Activated T-helper 1 cell treated with anti-CD3 and anti-CD28 coated beads, Interleukin-2, amount 50 U/mL, for 16 hours (primary cell): ENCODE data around the gene CROCC.

Experiments used
- DNase-seq, 2 donors: peaks; one replicate each; pipeline ENCODE4 v3.0.0-alpha.2; 2020; ENCODE audit warnings: low read depth in 1 of 2, low spot score in 1 of 2

Gene CROCC

DNA sequence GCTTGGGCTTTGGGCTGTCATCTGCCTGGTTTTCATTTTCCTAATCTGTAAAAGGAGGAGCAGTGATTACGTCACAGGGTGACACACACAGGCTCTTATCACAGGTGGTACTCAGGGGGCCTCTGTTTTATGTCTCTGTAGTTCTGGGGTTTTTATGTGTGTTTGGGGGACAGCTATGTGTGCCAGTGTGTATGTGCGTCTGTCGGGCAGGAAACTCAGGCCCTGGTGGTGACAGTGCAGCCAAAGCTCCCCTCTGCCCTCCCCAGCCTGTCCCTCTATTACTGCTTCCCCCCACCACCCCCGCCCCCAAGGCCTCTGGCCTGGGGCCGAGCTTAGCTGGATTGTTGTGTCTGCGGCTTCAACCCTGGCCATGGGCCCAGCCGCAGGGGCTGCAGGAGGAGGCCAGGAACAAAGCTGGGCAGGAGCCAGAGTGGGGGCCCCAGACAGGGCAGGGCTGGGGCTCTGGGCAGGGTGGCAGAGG, 45.4 kb downstream of the CROCC start:
- no peak for DNase-seq

DNA sequence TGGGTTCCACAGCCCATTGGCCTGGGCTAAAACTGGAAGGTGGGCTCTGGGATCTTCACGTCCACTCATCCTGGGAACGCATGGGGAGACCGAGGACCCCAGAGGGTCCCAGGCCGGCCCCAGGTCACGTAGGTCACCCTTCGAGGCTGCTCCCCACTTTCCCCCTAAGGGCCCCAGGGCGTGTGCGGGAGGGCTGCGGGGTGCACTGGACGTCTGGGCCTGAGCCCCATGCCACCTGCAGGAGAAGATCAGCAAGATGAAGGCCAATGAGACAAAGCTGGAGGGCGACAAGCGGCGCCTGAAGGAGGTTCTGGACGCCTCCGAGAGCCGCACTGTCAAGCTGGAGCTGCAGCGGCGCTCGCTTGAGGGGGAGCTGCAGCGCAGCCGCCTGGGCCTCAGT, 46.2 kb downstream of the CROCC start:
- DNase-seq = no peak

DNA sequence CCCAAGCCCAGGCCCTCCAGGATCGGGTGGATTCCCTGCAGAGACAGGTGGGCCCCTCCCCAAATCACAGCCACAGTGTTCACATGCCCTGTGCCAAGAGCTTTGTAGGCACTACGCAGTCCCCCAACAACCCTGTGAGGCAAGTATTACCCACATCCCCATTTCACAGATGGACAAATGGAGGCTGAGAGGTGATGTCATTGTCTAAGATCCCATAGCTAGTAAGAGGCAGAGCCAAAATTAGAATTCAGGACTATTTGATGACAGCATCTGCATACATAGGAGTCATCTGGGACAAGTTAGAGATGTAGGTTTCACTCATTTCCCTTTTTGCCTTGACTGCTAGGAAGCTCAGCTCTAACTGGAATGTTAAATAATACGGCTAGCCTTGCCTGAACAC, 46.6 kb downstream of the CROCC start:
- no peak for DNase-seq

DNA sequence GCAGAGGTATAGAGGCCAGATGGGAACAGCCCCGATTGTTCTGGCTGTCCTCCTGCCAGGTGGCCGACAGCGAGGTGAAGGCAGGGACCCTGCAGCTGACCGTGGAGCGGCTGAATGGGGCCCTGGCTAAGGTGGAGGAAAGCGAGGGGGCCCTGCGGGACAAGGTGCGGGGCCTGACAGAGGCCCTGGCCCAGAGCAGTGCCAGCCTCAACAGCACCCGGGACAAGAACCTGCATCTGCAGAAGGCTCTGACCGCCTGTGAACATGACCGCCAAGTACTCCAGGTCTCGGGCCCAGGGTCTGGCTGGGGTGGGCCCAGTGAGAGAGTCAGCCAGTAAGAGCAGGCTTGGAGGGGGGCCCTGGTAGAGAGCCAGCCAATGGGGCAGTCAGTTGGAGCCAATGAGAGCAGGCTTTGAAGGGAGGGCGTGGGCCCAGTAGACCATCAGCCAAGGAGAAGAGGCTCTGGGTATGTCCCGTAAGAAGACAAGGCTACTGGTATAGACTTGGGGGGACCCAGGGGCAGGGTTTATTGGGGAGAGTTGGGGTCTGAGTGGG, 47.4 kb downstream of the CROCC start:
- DNase-seq = no peak

DNA sequence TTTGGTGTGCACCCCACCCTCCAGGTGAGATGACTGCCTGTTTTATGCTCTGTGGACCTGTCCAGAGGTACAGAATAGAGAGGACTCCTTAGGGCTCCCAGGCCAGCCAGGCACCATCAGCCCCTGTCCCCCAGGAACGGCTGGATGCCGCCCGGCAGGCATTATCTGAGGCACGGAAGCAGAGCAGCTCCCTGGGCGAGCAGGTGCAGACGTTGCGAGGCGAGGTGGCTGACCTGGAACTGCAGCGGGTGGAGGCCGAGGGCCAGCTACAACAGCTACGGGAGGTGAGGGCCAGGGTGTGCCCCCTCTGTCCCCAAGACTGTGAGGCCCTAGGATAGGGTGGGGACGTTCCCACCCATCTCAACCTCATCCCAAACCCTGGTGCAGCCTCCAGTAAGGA, 47.9 kb downstream of the CROCC start:
- no peak for DNase-seq

DNA sequence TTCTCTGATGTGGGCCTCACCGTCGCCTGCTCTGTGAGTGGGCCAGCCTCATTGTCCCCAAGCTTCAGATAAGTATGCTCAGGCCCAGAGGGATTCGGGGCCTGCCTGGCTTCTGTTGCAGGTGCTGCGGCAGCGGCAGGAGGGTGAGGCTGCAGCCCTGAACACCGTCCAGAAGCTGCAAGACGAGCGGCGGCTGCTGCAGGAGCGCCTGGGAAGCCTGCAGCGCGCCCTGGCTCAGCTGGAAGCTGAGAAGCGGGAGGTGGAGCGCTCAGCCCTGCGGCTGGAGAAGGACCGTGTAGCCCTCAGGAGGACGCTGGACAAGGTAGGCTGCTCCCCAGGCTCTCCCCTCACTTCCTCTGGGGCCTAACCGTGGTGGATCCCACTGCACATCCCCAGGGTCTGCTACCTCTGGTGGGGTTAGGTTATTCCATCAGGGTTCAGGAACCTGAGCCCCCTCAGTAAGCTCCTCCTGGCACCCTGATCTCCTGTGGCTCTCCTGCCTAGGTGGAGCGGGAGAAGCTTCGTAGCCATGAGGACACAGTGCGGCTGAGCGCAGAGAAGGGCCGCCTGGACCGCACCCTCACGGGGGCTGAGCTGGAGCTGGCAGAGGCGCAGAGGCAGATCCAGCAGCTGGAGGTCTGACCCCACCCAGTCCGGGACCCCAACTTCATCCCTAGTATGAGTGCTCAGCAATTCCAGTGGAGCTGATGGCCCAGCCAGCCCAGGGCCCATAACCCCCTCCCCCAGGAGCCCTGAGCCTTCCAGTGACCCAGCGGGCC, 48.6 kb downstream of the CROCC start:
- DNase-seq = no peak

DNA sequence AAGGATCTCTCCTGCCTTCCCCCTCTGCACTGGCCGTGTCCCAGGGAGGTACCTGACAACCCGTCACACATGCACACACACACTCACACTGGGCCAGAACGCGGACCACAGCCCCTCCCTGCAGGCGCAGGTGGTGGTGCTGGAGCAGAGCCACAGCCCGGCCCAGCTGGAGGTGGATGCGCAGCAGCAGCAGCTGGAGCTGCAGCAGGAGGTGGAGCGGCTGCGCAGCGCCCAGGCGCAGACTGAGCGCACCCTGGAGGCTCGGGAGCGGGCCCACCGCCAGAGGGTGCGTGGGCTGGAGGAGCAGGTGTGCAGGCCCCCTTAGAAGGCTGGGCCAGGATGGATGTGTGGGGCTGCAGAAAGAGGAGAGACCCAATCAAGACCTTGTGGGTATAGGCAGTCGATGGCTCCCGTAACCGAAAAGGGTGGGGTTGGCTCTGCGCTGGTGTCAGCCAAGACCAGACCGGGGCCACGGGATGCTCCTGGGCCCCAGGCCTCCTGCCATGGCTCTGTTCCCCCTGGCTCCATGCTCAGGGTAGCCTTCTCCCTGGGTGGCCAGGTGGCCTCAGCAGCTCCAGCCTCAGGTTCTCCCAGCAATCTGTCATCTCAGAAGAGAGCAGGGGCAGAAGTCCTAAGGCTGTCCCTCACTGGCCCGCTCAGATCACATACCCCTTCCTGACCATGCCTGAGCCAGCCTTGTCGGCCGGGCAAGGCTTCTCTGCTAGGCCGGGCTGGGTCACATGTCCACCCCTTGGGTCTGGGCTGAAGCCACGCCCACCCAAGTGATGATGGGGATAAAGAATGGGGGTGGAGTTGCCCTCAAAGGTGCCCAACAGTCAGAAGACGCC, 49.8 kb downstream of the CROCC start:
- DNase-seq = no peak

DNA sequence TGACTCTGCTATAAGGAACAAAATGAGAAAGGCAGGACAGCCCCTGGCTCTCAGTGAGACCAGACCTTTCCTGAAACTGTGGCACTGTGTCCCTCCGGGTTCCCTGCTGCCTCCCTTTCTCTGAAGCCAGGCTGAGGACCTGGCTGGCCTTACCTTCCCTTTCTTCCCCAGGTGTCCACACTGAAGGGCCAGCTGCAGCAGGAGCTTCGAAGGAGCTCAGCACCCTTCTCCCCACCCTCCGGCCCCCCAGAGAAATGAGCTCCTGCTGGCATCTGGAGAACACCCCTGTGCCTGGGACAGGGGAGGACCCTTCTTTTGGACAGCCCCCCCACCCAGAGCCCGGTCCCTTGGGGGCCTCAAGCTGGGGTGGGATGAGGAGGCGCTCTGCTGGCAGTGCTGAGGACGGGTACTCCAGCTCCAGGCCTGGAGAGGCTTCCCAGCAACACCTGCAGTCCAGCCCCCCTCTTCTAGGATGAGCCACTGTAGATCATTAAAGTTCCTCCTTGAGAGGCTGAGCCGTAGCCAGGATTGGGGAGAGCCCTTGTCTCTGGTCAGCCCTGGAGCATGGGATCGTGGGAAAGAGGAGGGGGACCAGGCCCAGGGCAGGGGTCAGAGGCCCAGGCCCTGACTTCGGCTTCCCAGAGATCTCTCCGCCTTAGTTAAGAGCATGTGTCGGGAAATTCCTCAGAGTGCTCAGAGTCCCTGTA, 50.6 kb downstream of the CROCC start:
- no peak for DNase-seq

DNA sequence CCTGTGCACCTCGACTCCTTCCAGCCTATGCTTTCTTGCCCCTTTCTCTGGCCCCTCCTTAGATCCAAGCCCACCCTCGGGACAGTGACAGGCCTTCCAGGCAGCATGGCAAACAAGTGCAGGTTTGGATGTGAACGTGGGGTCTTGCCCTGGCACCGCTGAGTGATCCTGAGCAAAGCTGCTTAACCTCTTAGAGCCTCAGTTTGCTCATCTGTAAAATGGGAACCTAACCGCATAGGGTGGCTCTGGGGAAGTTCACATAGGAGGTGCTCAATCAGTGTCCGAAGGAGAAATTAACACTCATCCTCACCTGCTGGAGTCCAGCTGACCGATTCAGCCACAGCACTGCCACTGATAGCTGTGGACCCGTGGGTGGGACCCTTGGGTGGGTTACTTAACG, 51.5 kb downstream of the CROCC start:
- no peak for DNase-seq

DNA sequence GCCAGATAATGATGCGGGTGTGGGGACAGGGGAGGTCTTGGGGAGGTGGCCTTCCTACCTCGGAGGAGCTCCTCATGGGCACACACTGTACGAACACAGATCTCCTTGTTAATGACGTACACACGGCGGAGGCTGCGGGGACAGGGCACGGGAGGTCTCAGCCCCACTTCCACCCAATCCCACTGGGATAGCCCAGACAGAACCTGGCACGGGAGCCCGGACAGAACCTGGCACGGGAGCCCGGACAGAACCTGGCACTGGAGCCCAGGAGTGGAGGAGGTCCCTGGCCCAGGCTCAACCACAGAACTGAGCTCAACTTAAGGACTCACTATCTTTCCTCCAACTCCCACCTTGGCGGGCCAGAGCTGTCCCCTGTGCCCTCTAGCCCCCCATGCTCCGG, 53.5 kb downstream of the CROCC start:
- no peak for DNase-seq

DNA sequence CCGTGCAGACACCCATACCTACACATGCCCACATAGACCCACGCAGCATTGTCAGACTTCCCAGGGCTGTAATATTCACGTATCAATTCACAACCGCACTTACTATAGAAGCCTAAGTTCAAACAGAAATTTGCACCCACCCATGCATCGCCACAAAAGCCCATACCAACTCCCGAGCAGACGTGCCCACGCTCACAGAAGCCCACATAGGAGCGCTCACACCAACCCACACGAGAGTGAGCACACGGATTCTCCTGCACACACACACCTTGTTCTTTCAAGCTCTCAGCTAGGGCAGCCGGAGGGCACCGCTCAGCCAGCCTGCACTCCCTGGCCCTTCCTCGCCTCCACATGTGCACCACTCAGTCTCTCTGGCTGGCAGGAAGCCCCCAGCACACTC, 54.1 kb downstream of the CROCC start:
- DNase-seq = no peak

DNA sequence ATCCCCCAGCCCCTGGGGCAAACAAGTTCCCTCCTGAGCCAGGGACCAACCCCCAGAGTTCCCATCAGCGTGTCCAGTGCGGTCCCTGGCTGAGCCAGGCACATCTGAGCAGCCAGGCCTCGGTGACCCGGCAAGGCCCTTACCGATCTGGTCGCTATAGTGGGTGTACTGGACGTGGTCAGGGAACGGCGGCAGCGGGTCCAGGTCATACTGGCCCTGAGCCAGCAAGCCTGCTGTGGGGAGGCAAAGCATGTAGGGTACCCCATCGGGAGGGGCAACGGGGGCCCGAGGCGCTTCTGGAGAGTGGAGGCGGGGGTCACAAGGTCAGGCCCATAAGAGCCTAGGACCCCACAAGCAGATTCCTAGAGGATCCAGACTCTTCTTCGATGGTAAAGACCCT, 55.2 kb downstream of the CROCC start:
- DNase-seq = no peak

DNA sequence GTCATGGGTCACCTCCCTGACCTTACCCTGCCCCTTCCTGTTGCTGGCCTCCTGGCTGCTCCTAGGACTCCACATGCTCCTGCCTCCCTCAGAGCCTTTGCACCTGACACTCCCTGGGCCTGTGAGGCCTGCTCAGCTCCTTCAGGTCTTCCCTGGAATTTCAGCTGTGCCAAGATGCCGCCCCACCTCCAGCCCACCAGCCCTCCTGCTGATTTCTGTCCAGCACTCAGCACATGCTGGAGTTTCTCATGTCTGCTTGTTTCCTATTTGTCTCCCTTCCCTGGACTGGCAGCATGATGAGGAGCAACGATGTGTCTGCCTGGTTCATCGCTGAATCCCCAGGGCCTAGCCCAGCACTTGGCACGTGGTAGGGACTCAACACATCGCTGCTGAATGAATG, 55.6 kb downstream of the CROCC start:
- no peak for DNase-seq

DNA sequence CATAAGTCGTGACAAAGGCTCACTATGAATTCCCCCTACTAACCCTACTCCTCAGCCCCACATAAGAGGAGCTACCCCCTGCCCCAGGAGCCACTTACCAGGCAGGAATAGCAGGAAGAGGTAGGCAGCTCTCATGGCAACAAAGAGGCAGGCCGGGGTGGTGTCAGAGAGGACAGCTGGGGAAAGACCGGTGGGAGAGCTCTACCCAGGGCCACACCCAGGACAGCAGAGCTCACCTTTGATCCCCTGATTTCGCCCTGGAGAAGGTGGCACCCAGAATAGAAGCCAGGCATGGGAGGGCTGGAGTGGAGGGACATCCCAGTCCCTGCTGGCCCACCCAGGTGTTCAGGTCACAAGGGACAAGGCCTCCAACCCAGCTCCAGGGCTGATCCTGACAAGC, 56.4 kb downstream of the CROCC start:
- DNase-seq = no peak

DNA sequence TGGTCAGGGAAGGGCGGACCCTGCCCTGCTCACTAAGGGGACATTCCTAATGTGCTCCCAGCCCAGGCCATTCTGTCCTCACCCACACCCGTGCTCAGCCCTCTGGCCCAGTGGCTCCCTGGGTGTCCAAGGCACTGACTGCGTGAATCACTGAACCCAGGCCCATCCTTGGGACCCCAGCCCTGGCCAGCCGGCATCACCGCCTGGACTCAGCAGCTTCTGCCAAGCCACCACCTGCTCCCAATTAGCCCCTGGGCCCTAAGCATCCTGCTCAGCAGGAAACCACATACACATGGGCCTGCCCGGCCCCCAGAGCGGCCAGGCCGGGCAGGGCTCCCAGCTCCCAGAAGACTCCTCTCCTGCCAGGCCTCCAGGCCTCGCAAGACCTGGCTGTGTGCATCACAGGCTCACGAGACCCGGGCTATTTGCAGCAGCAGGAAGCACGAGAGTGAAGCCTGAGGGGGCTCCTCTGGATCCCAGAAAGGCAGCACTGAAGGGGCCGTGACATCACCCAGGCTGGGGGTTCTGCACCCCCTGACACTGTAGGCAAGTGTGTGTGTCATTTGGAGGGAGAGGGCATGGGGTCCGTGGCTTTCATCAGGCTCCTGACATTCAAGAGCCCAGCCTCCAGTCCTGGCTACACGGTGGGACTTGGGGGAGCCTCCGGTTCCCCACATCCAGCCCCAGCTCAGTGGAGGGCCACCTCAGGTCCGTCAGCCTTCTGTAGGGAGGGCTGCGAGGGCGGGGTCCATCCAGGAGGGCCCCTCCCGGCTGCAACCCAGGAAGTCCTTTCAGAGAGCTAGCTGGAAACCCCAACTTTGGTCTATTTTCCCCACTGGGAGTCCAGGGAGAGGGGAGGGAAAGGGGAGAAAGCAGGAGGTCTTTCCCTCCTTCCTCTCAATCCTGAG, 57.1 kb downstream of the CROCC start:
- DNase-seq = no peak

DNA sequence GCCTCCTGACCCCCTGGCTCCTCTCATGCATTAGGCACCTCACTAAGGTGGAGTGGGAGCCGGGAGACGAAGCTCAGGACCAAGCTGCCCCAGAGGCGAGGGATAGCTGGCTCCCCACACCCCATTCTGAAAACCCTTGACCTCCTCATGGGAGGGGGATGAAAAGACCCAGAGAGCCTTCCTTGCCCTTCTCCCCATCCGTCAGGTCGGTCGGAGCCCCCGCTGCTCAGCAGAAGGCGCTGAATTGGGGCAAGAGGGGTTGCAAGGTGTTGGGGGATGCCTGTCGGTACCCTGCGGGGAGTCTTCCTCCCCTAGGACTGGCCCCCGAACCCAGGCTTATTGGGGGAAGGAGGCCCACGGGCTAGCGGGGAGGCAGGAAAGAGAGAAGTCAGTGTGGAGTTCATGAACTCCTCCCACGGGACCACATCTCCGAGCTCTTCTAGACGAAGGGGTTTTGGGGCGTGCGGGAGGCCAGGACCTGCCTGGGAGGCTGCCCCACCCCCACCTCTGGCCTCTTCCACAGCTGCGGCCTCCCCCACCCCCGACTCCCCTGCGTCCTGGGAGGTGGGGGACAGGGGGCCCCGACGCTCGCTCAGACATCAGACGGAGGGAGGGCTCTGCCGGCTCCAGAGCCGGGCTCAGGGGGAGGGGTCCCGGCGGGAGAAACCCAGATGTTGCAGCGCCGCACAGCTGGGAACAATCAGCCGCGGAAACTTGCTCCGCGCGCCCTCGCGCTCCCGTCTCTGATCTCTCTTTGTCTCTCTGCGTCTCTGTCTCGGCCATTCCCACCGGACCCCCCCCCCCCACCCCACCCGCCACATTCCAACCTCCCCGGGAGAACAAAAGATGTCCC, 58.0 kb downstream of the CROCC start:
- no peak for DNase-seq

DNA sequence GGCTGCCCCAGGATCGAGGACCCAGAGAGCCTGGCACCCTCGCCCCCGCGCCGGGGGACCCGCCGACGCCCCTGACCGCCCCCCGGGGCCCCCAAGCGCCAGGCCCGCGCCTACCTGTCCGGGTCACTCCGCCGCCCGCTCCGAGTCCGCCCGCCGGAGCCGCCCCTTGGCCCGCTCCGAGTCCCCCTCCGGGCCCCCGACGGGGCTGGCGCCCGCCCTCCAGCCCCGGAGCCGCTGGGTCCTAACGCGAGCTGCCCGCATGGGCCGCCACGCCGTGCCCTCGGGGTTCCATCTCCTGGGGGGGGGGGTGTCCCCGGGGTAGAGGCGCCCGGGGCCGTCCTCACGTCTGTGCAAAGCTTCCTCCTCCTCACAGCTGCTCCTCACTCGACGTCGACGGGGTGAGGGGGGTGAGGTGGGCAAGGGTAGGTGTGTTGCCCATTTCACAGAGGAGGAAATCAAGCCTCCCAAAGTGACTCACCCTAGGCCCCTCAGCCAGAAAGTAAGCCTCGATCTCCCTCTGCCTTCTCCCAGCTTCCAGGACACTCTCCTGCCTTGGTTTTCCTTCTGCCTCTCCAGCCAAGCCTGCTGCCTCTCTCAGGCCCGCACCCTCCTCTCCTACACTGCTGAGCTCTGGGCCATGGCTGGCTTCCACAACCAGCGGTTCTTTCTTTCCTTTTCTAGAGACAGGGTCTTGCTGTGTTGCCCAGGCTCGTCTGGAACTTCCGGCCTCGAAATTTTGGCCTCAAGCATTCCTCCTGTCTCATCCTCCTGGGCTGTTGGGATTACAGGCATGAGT, 58.9 kb downstream of the CROCC start, which contains the start of gene MFAP2:
Gene MFAP2 (minus strand): TSS at position 148 of the 796 bp plus-strand sequence. CDS start 2,347 bp downstream, outside the sequence.
- DNase-seq = no peak

DNA sequence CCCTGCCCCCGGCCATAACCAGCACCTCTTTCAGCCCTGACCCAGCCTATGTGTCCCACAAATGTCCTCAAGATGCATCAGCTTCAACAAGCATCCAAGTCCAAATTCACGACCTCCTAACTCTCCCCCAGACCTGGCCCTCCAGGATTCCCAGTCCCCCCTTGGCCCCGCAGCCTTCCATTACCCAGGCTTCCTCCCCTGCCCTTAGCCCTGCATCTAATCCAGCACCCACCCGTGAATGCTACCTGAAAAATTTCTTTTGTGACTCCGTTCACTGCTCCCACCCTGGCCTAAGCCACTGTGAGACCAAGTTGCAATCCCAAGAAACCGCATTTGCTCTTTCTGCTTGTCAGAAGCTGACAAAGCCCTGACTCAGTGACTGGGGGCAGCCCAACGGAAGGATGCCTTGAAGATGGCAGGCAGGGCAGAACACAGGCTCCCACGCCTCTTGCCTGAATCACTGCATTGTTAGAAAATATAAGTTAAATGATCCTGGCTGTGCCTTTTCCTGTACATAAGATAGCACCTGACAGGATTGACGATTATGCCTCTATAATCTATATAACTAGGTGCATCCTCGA, 59.6 kb downstream of the CROCC start:
- no peak for DNase-seq
